Putamen (tissue), 1 donor: ENCODE measurements around the gene ARPC2.
"Not testable (repeated sequence)": the region's sequence is repeated elsewhere in the genome, so short reads cannot be mapped to it uniquely, and the experiment has no call there.

Experiments
- DNase-seq: peaks from one replicate; pipeline ENCODE4 v3.0.0-alpha.2; 2016; ENCODE audit warnings: low spot score

The ARPC2 gene

GRCh38 chr2:218271487-218271797 is 54.5 kb downstream of the ARPC2 start:
- no peak for DNase-seq

- DNase-seq: no peak
Measured at GRCh38 chr2:218271865-218272530, 55.0 kb downstream of the ARPC2 start.

GRCh38 chr2:218272531-218273212 is 55.7 kb downstream of the ARPC2 start:
- DNase-seq: peak; percentile 78

GRCh38 chr2:218273214-218273907 is 56.4 kb downstream of the ARPC2 start:
- DNase-seq: not testable (repeated sequence)

GRCh38 chr2:218273908-218274249 is 56.9 kb downstream of the ARPC2 start:
- DNase-seq: no peak

GRCh38 chr2:218274586-218274985 is 57.6 kb downstream of the ARPC2 start:
- DNase-seq: no peak

GRCh38 chr2:218275371-218276072 is 58.5 kb downstream of the ARPC2 start:
- DNase-seq: no peak

GRCh38 chr2:218276986-218277755 is 60.2 kb downstream of the ARPC2 start:
- no peak for DNase-seq

GRCh38 chr2:218277921-218278320 is 60.9 kb downstream of the ARPC2 start:
- DNase-seq: no peak

- DNase-seq: no peak
Measured at GRCh38 chr2:218278531-218279360, 61.8 kb downstream of the ARPC2 start.

GRCh38 chr2:218280260-218280870 is 63.4 kb downstream of the ARPC2 start:
- DNase-seq: no peak

- DNase-seq: no peak
Measured at GRCh38 chr2:218281449-218281848, 64.5 kb downstream of the ARPC2 start.

GRCh38 chr2:218282173-218282991 is 65.4 kb downstream of the ARPC2 start:
- peak; percentile 60 for DNase-seq

- no peak for DNase-seq
Measured at GRCh38 chr2:218284106-218284811, 67.3 kb downstream of the ARPC2 start.

GRCh38 chr2:218285604-218286003 is 68.6 kb downstream of the ARPC2 start:
- DNase-seq: peak; percentile 62

- DNase-seq: peak; percentile 93
Measured at GRCh38 chr2:218286570-218287459, 69.8 kb downstream of the ARPC2 start.

GRCh38 chr2:218289639-218290315 is 72.8 kb downstream of the ARPC2 start:
- no peak for DNase-seq
